Hepatocyte (in vitro differentiated cells): Measurements from ENCODE around the gene USP12.

ENCODE experiments used
- EZH2 ChIP-seq: fragments of 200-600 bp; sonication (generic); IDR thresholded peaks from 2 replicates; pipeline ENCODE4 v1.6.1; 2016; ENCODE audit warnings: antibody characterized with exemption, mild to moderate bottlenecking, borderline replicate concordance
- EZH2phosphoT487 ChIP-seq: fragments of 200-600 bp; sonication (generic); IDR thresholded peaks from one replicate; pipeline ENCODE4 v1.6.1; 2018; ENCODE audit warnings: antibody characterized with exemption, mild to moderate bottlenecking, low read depth, moderate library complexity; ENCODE audit not compliant: unreplicated experiment, severe bottlenecking
- TF ChIP-seq, protein P1 (sequence below): fragments of 200-600 bp; sonication (generic); IDR thresholded peaks from 2 replicates; pipeline ENCODE4 v1.5.1; 2016; ENCODE audit warnings: antibody characterized with exemption, mild to moderate bottlenecking; ENCODE audit not compliant: poor library complexity

DNA sequence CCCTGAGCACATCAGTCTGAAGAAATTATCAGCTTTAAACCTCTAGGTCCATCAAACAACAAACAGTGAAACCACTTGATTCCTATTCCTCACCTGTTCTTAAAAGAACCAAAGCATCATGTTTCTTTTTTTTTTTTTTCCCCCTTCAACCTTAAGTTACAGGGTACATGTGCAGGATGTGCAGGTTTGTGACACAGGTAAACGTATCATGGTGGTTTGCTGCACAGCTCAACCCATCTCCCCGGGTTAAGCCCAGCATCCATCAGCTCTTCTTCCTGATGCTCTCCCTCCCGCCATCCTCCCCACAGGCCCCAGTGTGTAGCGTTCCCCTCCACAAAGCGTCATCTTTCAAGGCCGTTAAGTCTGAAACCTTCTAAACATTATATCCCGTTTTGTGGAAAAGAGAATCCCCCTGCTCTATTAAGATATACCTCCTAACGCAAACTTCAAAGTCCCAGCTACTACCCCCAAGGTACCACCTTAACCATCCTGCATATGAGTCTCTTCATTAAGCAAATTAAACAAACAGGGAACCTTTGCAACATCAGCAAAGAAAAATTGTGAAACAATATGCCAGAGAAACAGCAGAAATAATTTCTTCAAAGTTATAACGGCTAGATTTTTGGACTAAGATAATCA, 10.8 kb downstream of the USP12 start:
- TF ChIP-seq, protein P1, sequence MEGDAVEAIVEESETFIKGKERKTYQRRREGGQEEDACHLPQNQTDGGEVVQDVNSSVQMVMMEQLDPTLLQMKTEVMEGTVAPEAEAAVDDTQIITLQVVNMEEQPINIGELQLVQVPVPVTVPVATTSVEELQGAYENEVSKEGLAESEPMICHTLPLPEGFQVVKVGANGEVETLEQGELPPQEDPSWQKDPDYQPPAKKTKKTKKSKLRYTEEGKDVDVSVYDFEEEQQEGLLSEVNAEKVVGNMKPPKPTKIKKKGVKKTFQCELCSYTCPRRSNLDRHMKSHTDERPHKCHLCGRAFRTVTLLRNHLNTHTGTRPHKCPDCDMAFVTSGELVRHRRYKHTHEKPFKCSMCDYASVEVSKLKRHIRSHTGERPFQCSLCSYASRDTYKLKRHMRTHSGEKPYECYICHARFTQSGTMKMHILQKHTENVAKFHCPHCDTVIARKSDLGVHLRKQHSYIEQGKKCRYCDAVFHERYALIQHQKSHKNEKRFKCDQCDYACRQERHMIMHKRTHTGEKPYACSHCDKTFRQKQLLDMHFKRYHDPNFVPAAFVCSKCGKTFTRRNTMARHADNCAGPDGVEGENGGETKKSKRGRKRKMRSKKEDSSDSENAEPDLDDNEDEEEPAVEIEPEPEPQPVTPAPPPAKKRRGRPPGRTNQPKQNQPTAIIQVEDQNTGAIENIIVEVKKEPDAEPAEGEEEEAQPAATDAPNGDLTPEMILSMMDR: no peak
- TF ChIP-seq EZH2 (no peak), EZH2phosphoT487 (no peak)
